Measurements from ENCODE around the gene REXO4. TPM values are rescaled to one million over a fixed set of nuclear protein-coding genes. Genes with fewer than 3 reads are reported as not detected.

Gene REXO4
- total and polyA plus RNA-seq, 10 of the 15 experiments (the other 5 are each of a cell fraction or from before 2014, with no cell fraction given): 2.7 to 43.9 (median 30.5) TPM

- TF ChIP-seq, protein P1, sequence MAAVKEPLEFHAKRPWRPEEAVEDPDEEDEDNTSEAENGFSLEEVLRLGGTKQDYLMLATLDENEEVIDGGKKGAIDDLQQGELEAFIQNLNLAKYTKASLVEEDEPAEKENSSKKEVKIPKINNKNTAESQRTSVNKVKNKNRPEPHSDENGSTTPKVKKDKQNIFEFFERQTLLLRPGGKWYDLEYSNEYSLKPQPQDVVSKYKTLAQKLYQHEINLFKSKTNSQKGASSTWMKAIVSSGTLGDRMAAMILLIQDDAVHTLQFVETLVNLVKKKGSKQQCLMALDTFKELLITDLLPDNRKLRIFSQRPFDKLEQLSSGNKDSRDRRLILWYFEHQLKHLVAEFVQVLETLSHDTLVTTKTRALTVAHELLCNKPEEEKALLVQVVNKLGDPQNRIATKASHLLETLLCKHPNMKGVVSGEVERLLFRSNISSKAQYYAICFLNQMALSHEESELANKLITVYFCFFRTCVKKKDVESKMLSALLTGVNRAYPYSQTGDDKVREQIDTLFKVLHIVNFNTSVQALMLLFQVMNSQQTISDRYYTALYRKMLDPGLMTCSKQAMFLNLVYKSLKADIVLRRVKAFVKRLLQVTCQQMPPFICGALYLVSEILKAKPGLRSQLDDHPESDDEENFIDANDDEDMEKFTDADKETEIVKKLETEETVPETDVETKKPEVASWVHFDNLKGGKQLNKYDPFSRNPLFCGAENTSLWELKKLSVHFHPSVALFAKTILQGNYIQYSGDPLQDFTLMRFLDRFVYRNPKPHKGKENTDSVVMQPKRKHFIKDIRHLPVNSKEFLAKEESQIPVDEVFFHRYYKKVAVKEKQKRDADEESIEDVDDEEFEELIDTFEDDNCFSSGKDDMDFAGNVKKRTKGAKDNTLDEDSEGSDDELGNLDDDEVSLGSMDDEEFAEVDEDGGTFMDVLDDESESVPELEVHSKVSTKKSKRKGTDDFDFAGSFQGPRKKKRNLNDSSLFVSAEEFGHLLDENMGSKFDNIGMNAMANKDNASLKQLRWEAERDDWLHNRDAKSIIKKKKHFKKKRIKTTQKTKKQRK (IDR thresholded peaks at IDR 0.05; ENCODE audit: low read depth, low read length): no peak
- TF ChIP-seq JUNB (IDR thresholded peaks at IDR 0.05) (no peak), SP1 (IDR thresholded peaks at IDR 0.05; ENCODE audit: low read depth, low read length) (peak; percentile 13), SKIL (IDR thresholded peaks at IDR 0.05; ENCODE audit: low read depth, poor library complexity, severe bottlenecking) (no peak), YY1 (IDR thresholded peaks at IDR 0.05; ENCODE audit: low read depth, low read length) (0 out of 2 replicates have a peak, but pooled peaks have one; percentile 7), CHD2 (IDR thresholded peaks at IDR 0.05; ENCODE audit: borderline replicate concordance, low read depth, low read length) (no peak), MXI1 (IDR thresholded peaks at IDR 0.05; ENCODE audit: low read depth, low read length) (no peak), ZNF207 (IDR thresholded peaks at IDR 0.05; ENCODE audit: borderline replicate concordance) (no peak), SMAD5 (IDR thresholded peaks at IDR 0.05; ENCODE audit: low read depth) (no peak), SREBF2 (IDR thresholded peaks at IDR 0.05; ENCODE audit: low read length) (no peak), CBX5 (IDR thresholded peaks at IDR 0.05; ENCODE audit: low read depth) (no peak), SREBF1 (IDR thresholded peaks at IDR 0.05; ENCODE audit: low read length) (no peak), NFYA (IDR thresholded peaks at IDR 0.05; ENCODE audit: borderline replicate concordance, low read depth, low read length) (no peak), PML (IDR thresholded peaks at IDR 0.05; ENCODE audit: low read length) (no peak), TCF7 (IDR thresholded peaks at IDR 0.05; ENCODE audit: borderline replicate concordance) (no peak), POLR2AphosphoS2 (IDR thresholded peaks at IDR 0.05; ENCODE audit: low read depth, low read length) (no peak; the same call in 1 of the 2 replicates), YBX1 (IDR thresholded peaks at IDR 0.05) (no peak), SMARCA5 (IDR thresholded peaks at IDR 0.05) (0 out of 2 replicates have a peak, but pooled peaks have one; percentile 52), E2F4 (IDR thresholded peaks at IDR 0.05; ENCODE audit: low read depth, low read length) (no peak)
- TF ChIP-seq, protein P2, sequence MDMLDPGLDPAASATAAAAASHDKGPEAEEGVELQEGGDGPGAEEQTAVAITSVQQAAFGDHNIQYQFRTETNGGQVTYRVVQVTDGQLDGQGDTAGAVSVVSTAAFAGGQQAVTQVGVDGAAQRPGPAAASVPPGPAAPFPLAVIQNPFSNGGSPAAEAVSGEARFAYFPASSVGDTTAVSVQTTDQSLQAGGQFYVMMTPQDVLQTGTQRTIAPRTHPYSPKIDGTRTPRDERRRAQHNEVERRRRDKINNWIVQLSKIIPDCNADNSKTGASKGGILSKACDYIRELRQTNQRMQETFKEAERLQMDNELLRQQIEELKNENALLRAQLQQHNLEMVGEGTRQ (IDR thresholded peaks at IDR 0.05; ENCODE audit: borderline replicate concordance, low read depth, low read length): no peak
- TF ChIP-seq, protein P3, sequence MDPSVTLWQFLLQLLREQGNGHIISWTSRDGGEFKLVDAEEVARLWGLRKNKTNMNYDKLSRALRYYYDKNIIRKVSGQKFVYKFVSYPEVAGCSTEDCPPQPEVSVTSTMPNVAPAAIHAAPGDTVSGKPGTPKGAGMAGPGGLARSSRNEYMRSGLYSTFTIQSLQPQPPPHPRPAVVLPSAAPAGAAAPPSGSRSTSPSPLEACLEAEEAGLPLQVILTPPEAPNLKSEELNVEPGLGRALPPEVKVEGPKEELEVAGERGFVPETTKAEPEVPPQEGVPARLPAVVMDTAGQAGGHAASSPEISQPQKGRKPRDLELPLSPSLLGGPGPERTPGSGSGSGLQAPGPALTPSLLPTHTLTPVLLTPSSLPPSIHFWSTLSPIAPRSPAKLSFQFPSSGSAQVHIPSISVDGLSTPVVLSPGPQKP (IDR thresholded peaks at IDR 0.05; ENCODE audit: low read depth, low read length): no peak
These were observed 41.9 kb upstream of the REXO4 start, which contains the start of gene CACFD1 (continued) for GRCh38 chr9:133459476-133460404.

Measured in GM12878 (cell line).